HG03442 (cell line): Measurements from ENCODE around the gene ARL14.

ENCODE experiments used
- ATAC-seq: cut with Tn5 transposase; IDR thresholded peaks from one replicate; pipeline ENCODE4 v1.9.1; 2021; ENCODE audit warnings: mild to moderate bottlenecking, moderate library complexity; ENCODE audit not compliant: unreplicated experiment

Gene ARL14

GRCh38 chr3:160676547-160677303, at the start of gene ARL14:
ARL14 (plus strand) TSS chr3:160677160; CDS start chr3:160677347, 187 bp downstream.
- no peak for ATAC-seq

DNA sequence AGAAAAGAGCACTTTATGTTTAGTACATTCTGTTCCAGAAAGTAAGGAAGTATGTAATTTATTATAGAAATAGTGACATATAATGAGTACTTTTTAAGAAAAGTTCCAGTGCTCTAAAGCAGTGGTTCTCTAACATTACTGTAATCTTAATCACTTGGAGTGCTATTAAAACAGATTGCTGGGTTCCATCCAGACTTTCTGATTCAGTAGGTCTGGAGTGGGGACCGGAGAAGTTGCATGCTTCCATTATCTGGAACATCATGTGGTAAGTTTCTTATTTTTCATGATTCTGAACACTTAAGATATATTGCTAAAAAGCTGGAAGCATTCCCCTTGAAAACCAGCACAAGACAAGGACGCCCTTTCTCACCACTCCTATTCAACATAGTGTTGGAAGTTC, 47.5 kb upstream of the ARL14 start:
- ATAC-seq, result no peak

- no peak for ATAC-seq
These were observed 43.4 kb upstream of the ARL14 start for GRCh38 chr3:160633361-160634083.

- no peak for ATAC-seq
These were observed 41.7 kb upstream of the ARL14 start for GRCh38 chr3:160635213-160635612.

GRCh38 chr3:160637086-160637485, 39.9 kb upstream of the ARL14 start:
- ATAC-seq, result no peak

- ATAC-seq, result no peak
These were observed 38.8 kb upstream of the ARL14 start for GRCh38 chr3:160638184-160638583.

- ATAC-seq, result no peak
These were observed 35.2 kb upstream of the ARL14 start for GRCh38 chr3:160641665-160642309.

DNA sequence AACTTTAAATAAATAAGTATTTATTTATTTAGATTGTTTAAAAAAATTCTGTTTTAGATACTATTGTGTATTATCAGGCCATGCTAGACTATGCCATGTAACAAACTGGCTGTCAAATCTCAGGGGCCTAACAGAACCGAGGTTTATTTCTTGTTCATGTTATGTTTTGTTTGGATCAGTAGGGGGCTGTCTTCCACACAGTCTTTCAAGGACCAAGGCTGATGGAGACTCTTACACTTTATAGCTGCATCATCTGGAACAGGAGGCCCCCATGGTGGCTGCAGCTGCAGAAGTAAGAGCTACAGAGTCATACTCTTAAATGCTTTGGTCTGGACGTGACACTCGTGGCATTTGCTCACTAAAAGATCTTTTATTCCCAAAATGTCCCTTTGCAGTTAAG, 33.0 kb upstream of the ARL14 start:
- ATAC-seq, result no peak

- no peak for ATAC-seq
These were observed 32.5 kb upstream of the ARL14 start for GRCh38 chr3:160644491-160644890.

DNA sequence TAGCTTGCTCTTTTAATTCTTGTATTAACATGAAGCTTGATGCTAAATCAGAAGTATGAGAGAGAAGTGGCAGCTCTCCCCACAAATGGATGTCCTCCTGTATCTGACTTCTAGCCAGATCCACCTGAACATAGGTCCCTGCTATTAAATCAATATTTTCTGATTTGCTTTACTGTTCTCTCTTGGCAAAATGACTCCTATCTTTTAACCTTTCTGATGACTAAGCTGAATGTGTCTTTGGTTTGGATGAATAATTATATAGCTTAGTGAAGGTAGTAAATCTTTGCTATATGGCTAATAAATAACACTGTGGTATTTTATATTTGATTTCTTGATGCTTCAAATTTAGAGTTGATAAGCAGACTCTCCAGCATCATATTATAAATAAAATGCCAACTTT, 28.3 kb upstream of the ARL14 start:
- ATAC-seq, result no peak

DNA sequence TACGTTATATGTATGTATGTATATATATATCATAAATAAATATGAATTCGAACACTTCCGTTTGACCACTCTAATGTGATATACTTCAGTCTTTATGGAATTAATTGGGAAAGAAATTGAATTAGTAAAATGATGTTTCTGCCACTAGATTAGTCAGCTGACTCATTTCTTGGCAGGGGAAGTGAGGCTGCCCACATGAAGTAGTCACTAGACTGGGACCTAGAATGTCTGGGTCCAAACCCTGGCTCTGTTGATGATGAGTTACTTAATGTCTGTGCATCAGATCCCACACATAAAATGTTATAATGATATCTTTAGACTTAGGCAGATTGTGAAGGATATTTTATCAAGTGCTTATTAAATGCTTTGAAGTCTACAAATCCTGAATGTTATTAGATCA, 27.4 kb upstream of the ARL14 start:
- no peak for ATAC-seq

DNA sequence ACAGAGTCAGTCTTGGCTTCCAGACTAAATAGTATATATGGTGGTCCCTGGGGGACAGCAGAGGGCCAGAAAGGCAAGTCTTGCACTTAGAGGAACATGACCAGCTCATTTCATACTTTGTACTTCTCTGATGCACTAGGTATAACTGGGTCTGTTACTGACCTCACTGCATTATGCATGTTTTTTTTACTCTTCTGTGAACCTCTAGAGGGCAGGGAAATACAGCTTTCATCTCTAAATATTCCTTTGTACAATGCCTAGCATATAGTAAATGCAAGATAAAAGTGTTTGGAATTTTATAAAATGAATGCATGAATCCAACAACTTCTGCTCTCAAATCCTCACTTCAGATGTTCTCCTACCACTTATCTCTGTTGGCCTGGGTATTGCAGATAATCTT, 23.4 kb upstream of the ARL14 start:
- no peak for ATAC-seq

DNA sequence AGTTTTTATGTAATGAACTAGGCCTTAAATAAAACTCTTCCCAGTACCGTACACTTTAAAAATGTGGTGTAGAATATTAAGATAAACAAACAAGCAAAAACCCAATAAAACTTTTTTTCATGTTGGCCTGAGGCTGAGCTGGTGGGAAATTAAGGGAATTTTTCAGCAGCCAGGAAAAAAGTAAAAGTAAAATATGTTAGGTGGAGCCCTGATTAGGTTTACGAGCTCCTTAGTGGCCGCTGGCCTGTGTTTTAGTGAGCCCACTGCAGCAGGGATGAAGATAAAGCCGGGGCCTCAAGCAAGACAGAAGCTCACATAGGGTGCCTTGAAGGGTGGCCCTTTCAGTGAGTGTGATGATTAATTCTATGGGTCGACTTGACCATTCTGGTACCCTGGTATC, 16.1 kb upstream of the ARL14 start:
- ATAC-seq, result no peak

DNA sequence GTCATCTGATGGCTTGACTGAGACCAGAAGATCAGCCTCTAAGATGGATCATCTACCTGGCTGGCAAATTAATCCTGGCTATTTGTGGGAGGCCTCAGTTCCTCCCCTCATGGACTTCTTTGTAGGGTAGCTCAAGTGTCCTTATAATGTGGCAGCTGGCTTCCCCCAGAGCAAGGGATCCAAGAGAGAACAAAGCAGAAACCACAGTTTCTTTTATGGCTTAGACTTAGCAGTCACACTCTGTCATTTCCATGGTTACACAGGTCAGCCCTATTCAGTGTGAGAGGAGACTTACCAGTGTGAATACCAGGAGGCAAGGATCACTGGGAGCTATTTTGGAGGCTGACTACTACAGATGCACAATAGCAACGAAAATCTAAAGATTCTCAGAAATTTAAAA, 15.3 kb upstream of the ARL14 start:
- ATAC-seq, result peak; percentile 43

GRCh38 chr3:160665231-160665630, 11.7 kb upstream of the ARL14 start:
- ATAC-seq, result no peak

DNA sequence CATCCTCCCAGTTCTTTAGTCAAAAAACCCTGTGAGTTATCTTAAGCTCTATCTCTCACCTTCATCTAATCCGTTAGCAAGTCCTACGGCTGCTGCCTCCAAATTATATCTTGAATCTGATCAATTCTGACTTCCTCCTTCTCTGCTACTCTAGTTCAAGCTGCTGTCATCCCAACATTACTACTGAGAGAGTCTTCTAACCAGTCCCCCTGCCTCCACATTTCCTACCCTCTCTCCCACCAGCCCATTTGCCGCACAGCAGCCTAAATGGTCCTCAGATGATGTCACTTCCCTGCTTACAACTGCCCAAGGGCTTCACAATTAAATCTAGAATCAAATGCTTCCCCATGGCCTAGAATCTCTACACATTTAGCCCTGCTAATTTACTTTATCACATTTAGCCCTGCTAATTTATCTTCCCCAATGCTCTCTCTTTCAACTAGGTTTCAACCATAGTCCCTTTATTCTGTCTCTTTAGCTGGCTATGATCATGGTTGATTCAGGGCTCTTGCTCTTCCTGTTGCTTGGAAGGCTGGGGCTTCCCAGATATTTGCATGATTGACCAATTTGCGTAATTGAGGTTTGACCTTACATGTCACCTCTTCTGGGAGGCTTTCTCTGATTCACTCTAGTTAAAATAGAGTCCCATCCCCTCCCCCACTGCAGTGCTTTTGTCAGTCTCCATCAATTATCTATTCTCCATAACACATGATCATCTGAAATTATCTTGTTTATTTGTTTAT, 11.0 kb upstream of the ARL14 start:
- peak; percentile 92 for ATAC-seq

DNA sequence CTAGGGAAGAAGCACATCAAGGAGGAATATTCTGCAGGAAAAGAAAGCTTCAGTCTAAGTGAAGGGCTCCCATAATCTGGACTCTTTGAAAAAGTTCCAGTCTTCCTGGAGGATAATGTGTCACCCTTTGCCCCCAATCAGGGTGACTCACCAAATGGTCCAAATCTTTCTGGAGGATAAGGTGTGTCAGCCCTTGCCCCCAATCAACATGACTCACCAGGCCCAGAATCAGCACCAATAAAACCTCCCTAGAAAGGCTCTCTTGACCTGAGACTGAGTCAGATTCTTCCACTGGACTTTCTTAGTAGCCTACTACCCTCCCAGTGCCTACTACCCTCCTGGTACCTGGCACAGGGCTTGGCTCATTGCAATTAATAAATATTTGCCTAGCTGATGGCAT, 9.5 kb upstream of the ARL14 start:
- no peak for ATAC-seq

DNA sequence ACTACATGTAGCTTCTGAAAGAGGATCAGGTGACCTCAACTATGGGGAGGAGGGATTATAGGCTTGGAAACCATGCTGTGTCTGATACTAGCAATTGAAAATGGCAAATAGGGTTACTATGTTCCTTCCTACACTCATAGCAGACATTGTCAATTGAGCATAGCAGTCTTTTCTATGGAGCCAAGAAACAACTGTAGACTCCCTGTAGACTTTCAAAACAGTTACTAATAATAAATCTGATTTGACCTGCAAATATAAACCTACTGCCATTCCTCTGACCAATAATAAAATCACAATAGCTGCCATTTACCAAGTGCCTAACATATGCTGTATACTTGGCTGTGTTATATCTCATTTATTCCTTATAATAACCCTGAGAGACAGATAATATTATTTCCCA, 8.5 kb upstream of the ARL14 start:
- ATAC-seq, result no peak

DNA sequence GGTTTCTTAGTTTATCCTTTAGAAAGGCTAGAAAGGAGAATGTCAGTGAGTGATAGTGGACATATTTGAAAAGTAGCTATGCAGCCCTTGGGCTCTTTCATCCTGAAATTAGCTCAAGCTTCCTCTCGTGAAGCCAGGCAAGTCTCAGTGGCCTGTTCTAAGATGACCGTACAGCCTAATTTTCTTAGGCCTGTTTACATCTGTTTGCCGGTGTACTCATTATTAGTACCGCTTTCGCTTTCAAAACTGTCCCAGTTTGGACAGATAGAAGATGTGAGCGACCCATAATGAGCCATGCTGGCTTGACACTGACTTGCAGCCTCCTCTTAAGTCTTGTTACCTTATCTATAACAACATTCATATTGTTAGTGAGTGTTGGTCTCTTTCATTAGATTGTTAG, 5.7 kb upstream of the ARL14 start:
- ATAC-seq, result peak; percentile 93

DNA sequence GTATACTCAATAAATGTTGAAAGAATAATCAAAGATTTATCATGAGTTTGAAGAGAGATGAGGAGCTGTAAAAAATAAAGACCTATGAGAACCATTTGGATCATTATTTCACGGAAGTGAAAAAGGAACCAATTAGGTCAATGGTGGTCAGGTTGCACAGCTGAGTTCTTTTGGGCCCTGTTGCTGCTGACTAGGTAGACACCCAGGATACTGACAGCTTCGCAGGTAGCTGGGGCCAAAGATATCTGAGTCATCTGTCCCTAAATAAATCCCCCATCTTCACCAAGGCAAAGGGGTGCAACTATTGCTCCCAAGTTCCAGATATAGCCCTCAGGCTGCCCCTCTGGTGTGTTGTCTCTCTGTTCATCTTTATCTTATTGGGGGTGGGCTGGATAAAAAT, 5.0 kb upstream of the ARL14 start:
- no peak for ATAC-seq

DNA sequence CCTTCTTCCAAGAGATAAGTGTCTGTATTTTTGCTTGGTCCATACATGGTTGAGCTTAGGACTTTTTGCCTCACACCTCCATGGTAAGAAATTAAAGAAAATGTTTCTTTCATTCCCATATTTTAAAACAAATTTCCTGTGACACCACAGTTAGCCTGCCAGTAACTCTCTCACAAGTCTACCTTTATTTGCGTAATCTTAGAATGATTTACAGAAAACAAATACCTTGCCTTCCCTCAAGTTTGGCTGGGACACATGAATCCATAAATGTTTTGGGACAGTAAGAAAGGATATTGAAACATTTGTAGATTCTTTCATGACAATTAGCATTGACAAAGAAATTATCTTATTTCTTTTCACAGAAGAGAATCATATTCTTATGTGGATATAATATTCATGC, 3.8 kb upstream of the ARL14 start:
- no peak for ATAC-seq
